Measurements from ENCODE around the gene SCAF4.

DNA sequence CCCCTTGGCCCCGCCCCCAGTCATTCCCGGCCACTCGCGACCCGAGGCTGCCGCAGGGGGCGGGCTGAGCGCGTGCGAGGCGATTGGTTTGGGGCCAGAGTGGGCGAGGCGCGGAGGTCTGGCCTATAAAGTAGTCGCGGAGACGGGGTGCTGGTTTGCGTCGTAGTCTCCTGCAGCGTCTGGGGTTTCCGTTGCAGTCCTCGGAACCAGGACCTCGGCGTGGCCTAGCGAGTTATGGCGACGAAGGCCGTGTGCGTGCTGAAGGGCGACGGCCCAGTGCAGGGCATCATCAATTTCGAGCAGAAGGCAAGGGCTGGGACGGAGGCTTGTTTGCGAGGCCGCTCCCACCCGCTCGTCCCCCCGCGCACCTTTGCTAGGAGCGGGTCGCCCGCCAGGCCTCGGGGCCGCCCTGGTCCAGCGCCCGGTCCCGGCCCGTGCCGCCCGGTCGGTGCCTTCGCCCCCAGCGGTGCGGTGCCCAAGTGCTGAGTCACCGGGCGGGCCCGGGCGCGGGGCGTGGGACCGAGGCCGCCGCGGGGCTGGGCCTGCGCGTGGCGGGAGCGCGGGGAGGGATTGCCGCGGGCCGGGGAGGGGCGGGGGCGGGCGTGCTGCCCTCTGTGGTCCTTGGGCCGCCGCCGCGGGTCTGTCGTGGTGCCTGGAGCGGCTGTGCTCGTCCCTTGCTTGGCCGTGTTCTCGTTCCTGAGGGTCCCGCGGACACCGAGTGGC, 72.2 kb downstream of the SCAF4 start, which contains the start of gene SOD1:
- TF ChIP-seq, protein P1, sequence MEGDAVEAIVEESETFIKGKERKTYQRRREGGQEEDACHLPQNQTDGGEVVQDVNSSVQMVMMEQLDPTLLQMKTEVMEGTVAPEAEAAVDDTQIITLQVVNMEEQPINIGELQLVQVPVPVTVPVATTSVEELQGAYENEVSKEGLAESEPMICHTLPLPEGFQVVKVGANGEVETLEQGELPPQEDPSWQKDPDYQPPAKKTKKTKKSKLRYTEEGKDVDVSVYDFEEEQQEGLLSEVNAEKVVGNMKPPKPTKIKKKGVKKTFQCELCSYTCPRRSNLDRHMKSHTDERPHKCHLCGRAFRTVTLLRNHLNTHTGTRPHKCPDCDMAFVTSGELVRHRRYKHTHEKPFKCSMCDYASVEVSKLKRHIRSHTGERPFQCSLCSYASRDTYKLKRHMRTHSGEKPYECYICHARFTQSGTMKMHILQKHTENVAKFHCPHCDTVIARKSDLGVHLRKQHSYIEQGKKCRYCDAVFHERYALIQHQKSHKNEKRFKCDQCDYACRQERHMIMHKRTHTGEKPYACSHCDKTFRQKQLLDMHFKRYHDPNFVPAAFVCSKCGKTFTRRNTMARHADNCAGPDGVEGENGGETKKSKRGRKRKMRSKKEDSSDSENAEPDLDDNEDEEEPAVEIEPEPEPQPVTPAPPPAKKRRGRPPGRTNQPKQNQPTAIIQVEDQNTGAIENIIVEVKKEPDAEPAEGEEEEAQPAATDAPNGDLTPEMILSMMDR (IDR thresholded peaks at IDR 0.05 in 8 of 11, conservative IDR thresholded peaks at IDR 0.05 in 3 of 11): peak in 9 of 11 experiments; percentile 18 to 59 (median 47)
- peak in 2 of 3 donors; percentile 69 to 89 for TF ChIP-seq POLR2A (IDR thresholded peaks at IDR 0.05)
